ENCODE measurements around the gene HOPX. TPM values are rescaled to one million over a fixed set of nuclear protein-coding genes. Genes with fewer than 3 reads are reported as not detected.

HOPX gene
- total and polyA plus RNA-seq, 2 of the 4 experiments (the other 2 are of a cell fraction) = 1.3 to 1.7 TPM

DNA sequence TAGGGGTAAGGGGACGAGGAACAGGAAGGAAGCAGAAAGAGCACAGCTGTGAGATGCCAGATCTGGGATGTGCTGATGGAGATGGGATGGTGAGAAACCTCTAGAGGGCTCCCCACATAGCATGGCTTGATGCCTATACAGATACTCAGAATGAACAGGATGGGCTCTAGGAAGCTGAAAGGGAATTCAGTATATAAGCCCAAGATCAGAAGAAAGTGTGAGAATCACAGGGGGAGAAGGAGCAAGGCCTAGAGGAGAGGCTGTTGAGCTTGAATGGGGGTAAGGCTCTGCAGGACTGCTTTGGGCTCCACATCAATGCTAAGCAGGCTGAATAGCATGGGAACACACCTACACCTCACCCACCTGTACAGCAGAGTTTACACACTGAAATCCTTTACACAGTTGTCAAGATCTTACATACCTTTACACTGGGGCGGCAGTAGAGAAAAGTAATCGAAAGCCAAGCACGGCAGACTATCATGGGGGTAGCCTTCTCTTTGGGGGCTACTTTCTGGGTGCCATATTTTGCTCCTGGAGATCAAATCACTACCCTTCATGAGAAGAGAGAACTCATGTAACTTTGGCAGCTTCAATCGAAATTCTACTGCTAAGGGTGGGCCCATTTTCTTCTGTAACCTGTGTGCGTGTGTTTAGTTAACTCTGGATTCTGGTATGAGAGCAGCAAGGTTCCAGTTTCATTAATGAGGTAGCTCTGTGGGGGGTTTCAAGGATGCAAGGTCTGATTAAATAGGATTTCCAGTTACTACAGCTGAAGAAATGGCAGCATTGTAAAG, 30.6 kb downstream of the HOPX start:
- dilution Hi-C loops (cut with HindIII; ENCODE audit: low sequenced_read_pairs, unreplicated experiment) (no loop called here), intact Hi-C loops (cut with micrococcal nuclease) (no loop called here), in situ Hi-C loops (cut with MboI; ENCODE audit: low sequenced_read_pairs) (no loop called here)
- H3K4me3 ChIP-seq (ENCODE audit: insufficient read depth, low read depth, low read length) = no peak overlapping the region
- ChIA-PET POLR2A (ENCODE audit: unreplicated experiment) (no interaction called here), CTCF (interaction anchor here (0.6 to 1.4 kb wide), 5 partner anchors 9 to 193 kb away, joined by 3 to 5 read pairs (median 3); no protein-coding TSS in a partner anchor)
- H3K79me1 ChIP-seq (ENCODE audit: low read depth in 1 of 2, low read length in 2 of 2) = no peaks in the 10 kb centered on the region
- no peak overlapping the region for H2AK9ac ChIP-seq (replicated peaks; ENCODE audit: low read depth, low read length, poor library complexity)
- no peak overlapping the region for H3K56ac ChIP-seq (ENCODE audit: extremely low read depth, insufficient read depth, low read length)
- H4K91ac ChIP-seq (ENCODE audit: insufficient read depth, low read depth, low read length) = no peak overlapping the region
- ATAC-seq (ENCODE audit: low read depth) (no peak), DNase-seq (no peak)
- no peak overlapping the region for H3K9ac ChIP-seq (ENCODE audit: low read depth, low read length)
- no peak overlapping the region for H3K14ac ChIP-seq (replicated peaks; ENCODE audit: low read depth, low read length)
- no peak overlapping the region for H3K4me2 ChIP-seq (ENCODE audit: low read depth, low read length)
- BruUV-seq (replicated peaks) = no TSS peak
- H2AK5ac ChIP-seq (ENCODE audit: low read depth, low read length) = no peak overlapping the region
- no peak overlapping the region for H3K23ac ChIP-seq (ENCODE audit: low read depth, low read length)
- H2AFZ ChIP-seq (replicated peaks; ENCODE audit: low read length, poor library complexity) = no peak overlapping the region
- H4K20me1 ChIP-seq (ENCODE audit: insufficient read depth, low read length) = no peaks in the 10 kb centered on the region
- no CpG with 5 or more reads among the region's 6 CpGs for WGBS, 2 experiments (ENCODE audit: extremely low coverage in 2 of 2, insufficient read length in 1 of 2)
- peaks cover 2% of the 10 kb centered on the region; the same call in 1 of the 2 replicates for H3K4me1 ChIP-seq (ENCODE audit: control insufficient read depth, insufficient read depth, low read length)
- no peak overlapping the region for H3K27ac ChIP-seq (ENCODE audit: insufficient read depth, low read length)
- H3K27me3 ChIP-seq (ENCODE audit: control insufficient read depth, insufficient read depth, low read length) = peaks cover 10% of the 10 kb centered on the region; the same call in 1 of the 2 replicates
- H2BK15ac ChIP-seq (ENCODE audit: low read depth, low read length) = no peak overlapping the region
- no peak overlapping the region for H2BK120ac ChIP-seq (ENCODE audit: low read depth, low read length)
- H3K18ac ChIP-seq (ENCODE audit: low read depth, low read length) = no peak overlapping the region
- peaks cover 2% of the 10 kb centered on the region; the same call in 1 of the 2 replicates for H3K9me3 ChIP-seq (ENCODE audit: control insufficient read depth, insufficient read depth, low read length)
- H3K36me3 ChIP-seq (ENCODE audit: control insufficient read depth, insufficient read depth, low read length) = no peaks in the 10 kb centered on the region
- no peak overlapping the region for H2BK5ac ChIP-seq (ENCODE audit: low read depth, low read length, poor library complexity, severe bottlenecking)
- H3K9me1 ChIP-seq (ENCODE audit: insufficient read depth, low read length) = no peaks in the 10 kb centered on the region; the same call in 1 of the 2 replicates
- H3K4ac ChIP-seq (ENCODE audit: low read depth, low read length) = no peak overlapping the region
- H4K8ac ChIP-seq (ENCODE audit: low read depth in 2 of 2, low read length in 2 of 2) = no peak overlapping the region
- no peak overlapping the region for H4K5ac ChIP-seq (ENCODE audit: low read depth, low read length)
- no peak overlapping the region for H2BK20ac ChIP-seq (ENCODE audit: low read depth, low read length)
- TF ChIP-seq ELK1 (IDR thresholded peaks at IDR 0.05; ENCODE audit: borderline replicate concordance, low read depth, low read length) = no peak
- no peak for TF ChIP-seq RAD21 (IDR thresholded peaks at IDR 0.05; ENCODE audit: low read length)
- no peak for TF ChIP-seq CEBPB (IDR thresholded peaks at IDR 0.05; ENCODE audit: low read depth, low read length)
- TF ChIP-seq FOS (IDR thresholded peaks at IDR 0.05; ENCODE audit: low read depth, low read length) = no peak
- TF ChIP-seq, protein P1, sequence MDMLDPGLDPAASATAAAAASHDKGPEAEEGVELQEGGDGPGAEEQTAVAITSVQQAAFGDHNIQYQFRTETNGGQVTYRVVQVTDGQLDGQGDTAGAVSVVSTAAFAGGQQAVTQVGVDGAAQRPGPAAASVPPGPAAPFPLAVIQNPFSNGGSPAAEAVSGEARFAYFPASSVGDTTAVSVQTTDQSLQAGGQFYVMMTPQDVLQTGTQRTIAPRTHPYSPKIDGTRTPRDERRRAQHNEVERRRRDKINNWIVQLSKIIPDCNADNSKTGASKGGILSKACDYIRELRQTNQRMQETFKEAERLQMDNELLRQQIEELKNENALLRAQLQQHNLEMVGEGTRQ (IDR thresholded peaks at IDR 0.05; ENCODE audit: low read depth, low read length) = no peak
- no peak for TF ChIP-seq NFE2L2 (IDR thresholded peaks at IDR 0.05; ENCODE audit: low read depth, low read length)
- no peak for TF ChIP-seq POLR2A (IDR thresholded peaks at IDR 0.05; ENCODE audit: low read depth, low read length)
- TF ChIP-seq CTCF (conservative IDR thresholded peaks at IDR 0.05; ENCODE audit: low read depth, low read length) = no peak
- no peak for TF ChIP-seq MAFK (IDR thresholded peaks at IDR 0.05; ENCODE audit: low read depth, low read length)
- TF ChIP-seq RFX5 (IDR thresholded peaks at IDR 0.05; ENCODE audit: low read depth, low read length) = no peak
- no peak for TF ChIP-seq CHD1 (IDR thresholded peaks at IDR 0.05; ENCODE audit: low read depth, low read length)
- no peak for TF ChIP-seq SMC3 (IDR thresholded peaks at IDR 0.05; ENCODE audit: low read depth, low read length)
- TF ChIP-seq MAZ (IDR thresholded peaks at IDR 0.05; ENCODE audit: borderline replicate concordance, low read depth, low read length) = no peak
- no peak for TF ChIP-seq MXI1 (IDR thresholded peaks at IDR 0.05; ENCODE audit: borderline replicate concordance, low read depth, low read length)
- TF ChIP-seq RCOR1 (IDR thresholded peaks at IDR 0.05; ENCODE audit: insufficient replicate concordance, low read length) = no peak
